Activated CD4-positive, alpha-beta T cell treated with anti-CD3 and anti-CD28 coated beads for 36 hours (primary cell): ENCODE data around the gene MCMBP. TPM values are rescaled to one million over a fixed set of nuclear protein-coding genes. Genes with fewer than 3 reads are reported as not detected.

Experiments
- ATAC-seq: fragments of 200-7000 bp; cut with Tn5 transposase; one replicate; pipeline ENCODE4 v1.10.0; 2021; ENCODE audit warnings: mild to moderate bottlenecking, moderate library complexity
- CTCF ChIA-PET: fragments of 350-600 bp; sonication (Branson Sonifier 250); formaldehyde crosslinking; loops from one replicate; lab custom pipeline; 2021; ENCODE audit warnings: antibody characterized with exemption; lab: Charles Lee
- POLR2A ChIA-PET: fragments of 350-600 bp; sonication (Branson Sonifier 250); formaldehyde crosslinking; loops from one replicate; lab custom pipeline; 2021; ENCODE audit warnings: antibody characterized with exemption, inconsistent platforms; lab: Charles Lee
- DNase-seq: peaks from one replicate; pipeline ENCODE4 v3.0.0-alpha.2; 2020
- H3K27ac Mint-ChIP-seq: one replicate; pipeline ENCODE4 v1.8.0; 2021; ENCODE audit warnings: mixed read lengths
- H3K27me3 Mint-ChIP-seq: one replicate; pipeline ENCODE4 v1.8.0; 2021; ENCODE audit warnings: mixed read lengths
- H3K36me3 Mint-ChIP-seq: one replicate; pipeline ENCODE4 v1.8.0; 2021; ENCODE audit warnings: low read depth, mixed read lengths
- H3K4me1 Mint-ChIP-seq: one replicate; pipeline ENCODE4 v1.8.0; 2021; ENCODE audit warnings: mixed read lengths
- H3K4me3 Mint-ChIP-seq: one replicate; pipeline ENCODE4 v1.8.0; 2021; ENCODE audit warnings: mild to moderate bottlenecking, moderate library complexity, mixed read lengths
- H3K9me3 Mint-ChIP-seq: one replicate; pipeline ENCODE4 v1.8.0; 2021; ENCODE audit warnings: low read depth, mixed read lengths
- intact Hi-C, 2 experiments: fragments of 100-400 bp; cut with DNase I in 1 of 2; cut with micrococcal nuclease in 1 of 2; formaldehyde crosslinking; loops; one replicate each; pipeline versions ENCODE4 v1.14.2 to v1.15.1; 2022 to 2024; cut with DNase I, micrococcal nuclease
- total RNA-seq, 2 experiments: library from RNA; stranded (reverse); gene quantifications; one replicate each; pipeline ENCODE4 v1.2.3, GENCODE V29; 2021

The MCMBP gene
- total RNA-seq, 2 experiments from 2014 or later: 90.6 to 94.8 TPM

DNA sequence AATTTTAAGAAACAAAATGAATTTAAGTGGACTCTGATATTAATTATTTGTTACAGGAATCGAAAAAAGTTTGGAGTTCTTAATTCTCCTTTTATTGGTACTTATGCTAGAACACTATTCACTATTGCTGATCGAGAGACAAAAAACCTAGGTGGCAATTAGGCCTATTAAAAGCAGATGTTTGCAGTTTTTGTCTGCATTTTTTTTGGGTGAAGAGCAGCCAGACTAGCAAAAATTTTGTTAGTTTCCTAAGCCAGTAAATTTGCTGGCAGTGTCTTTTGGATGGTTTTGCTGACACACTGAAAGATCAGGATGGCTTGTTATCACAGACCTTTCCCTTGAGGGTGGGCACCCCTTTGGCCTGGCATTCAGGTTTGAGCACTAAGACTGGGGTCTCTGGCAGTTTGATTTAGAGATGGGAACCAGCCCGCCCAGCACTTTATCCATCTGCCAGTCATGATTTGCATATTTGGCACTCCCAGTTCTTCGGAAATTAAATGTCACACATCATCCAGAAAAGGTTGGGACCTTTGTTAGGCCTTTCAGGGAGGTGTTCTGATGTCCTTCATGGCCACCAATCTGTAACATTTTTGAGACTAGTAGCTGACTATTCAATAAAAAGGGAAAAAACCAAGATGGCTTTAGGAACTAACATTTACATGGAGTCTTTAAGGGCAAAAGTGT lies 89.5 kb downstream of the MCMBP start:
- Mint-ChIP-seq H3K4me3 (no peak overlapping the region), H3K9me3 (no peaks in the 10 kb centered on the region)
- ATAC-seq: no peak

DNA sequence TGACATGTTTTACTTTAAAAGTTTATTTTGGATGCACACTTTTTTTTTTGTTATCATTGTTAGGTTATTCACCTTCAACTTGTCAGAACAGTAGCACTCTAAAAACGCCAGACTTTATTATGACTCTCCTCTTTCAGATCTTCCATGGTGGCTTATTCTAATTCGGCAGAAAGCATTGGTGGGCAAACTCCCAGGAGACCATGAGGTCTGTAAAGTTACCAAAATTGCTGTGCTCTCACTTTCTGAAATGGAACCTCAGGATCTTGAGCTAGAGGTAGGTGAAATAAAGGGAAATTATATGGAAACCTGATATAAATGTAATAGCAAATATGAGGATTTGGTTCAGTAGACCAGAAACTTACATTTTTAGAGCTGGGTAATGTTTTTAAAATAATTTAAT lies 91.1 kb downstream of the MCMBP start:
- H3K9me3 Mint-ChIP-seq: no peaks in the 10 kb centered on the region
- no peak for DNase-seq
- H3K4me1 Mint-ChIP-seq: peaks cover 31% of the 10 kb centered on the region

More for the DNA sequence above, 89.5 kb downstream of the MCMBP start:
- no peaks in the 10 kb centered on the region for H3K27me3 Mint-ChIP-seq
- H3K27ac Mint-ChIP-seq: no peak overlapping the region
- no peak for DNase-seq
- intact Hi-C loops: no loop called here
- CTCF ChIA-PET: interaction anchor here (1.4 kb wide), 1 partner anchor 76 kb away, joined by 5 read pairs; no protein-coding TSS in a partner anchor
- H3K36me3 Mint-ChIP-seq: no peaks in the 10 kb centered on the region
- peaks cover 33% of the 10 kb centered on the region for H3K4me1 Mint-ChIP-seq
- POLR2A ChIA-PET: no interaction called here

DNA sequence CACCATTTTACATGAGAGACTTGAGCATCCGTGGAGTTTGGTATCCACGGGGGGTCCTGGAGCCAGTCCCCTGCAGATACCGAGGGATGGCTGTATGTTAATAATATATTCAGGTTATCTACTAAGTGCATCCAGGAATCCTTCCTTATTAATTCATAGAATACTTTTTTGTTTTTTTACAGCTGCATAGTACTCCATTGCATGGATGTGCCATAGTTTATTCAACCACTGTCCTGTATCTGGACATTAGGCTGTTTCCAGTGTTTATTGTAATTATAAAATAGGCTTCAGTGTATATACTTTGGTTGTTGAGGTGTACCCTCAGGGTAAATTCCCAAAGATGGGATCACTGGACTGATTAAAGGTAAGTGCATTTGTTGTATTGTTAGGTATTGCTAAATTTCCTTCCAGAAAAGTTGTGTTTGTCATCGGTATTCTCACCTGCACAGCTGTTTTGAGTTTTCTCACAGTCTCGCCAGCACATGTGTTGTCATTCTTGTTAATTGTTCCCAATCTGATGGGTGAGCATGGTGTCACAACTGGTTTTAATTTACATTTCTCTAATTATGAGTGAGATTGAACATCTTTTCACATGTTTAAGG lies 91.7 kb downstream of the MCMBP start:
- ChIA-PET POLR2A (no interaction called here), CTCF (interaction anchor here (1.2 to 1.8 kb wide), 3 partner anchors 20 to 30 kb away, joined by 3 to 4 read pairs (median 3); no protein-coding TSS in a partner anchor)
- DNase-seq (no peak), ATAC-seq (no peak)
- intact Hi-C loops: no loop called here
- H3K36me3 Mint-ChIP-seq: no peaks in the 10 kb centered on the region
- no peaks in the 10 kb centered on the region for H3K27me3 Mint-ChIP-seq
- no peaks in the 10 kb centered on the region for H3K9me3 Mint-ChIP-seq
- peaks cover 29% of the 10 kb centered on the region for H3K4me1 Mint-ChIP-seq
- no peak overlapping the region for H3K27ac Mint-ChIP-seq
- H3K4me3 Mint-ChIP-seq: no peak overlapping the region

More for the DNA sequence above, 91.1 kb downstream of the MCMBP start:
- Mint-ChIP-seq H3K27me3 (no peaks in the 10 kb centered on the region), H3K36me3 (no peaks in the 10 kb centered on the region), H3K27ac (no peak overlapping the region), H3K4me3 (no peak overlapping the region)
- POLR2A ChIA-PET: no interaction called here
- intact Hi-C loops: no loop called here
- CTCF ChIA-PET: interaction anchor here (1.2 to 1.3 kb wide), 2 partner anchors 21 to 31 kb away, joined by 3 read pairs; no protein-coding TSS in a partner anchor
- ATAC-seq: no peak

Other genes with a start within 250 kb of the MCMBP start
- 10 to 100 TPM; 23.8 to 30.7 TPM for gene BAG3, start 221.5 kb downstream of the MCMBP start, total RNA-seq
- 10 to 100 TPM; 10.9 to 12.6 TPM for gene INPP5F, start 146.8 kb downstream of the MCMBP start, total RNA-seq
- 10 to 100 TPM; 70.3 to 87.2 TPM for gene SEC23IP, start 19.9 kb upstream of the MCMBP start, total RNA-seq